Kidney (tissue), 14 donors: ENCODE results near the gene THAP11. TPM values are rescaled to one million over a fixed set of nuclear protein-coding genes. Genes with fewer than 3 reads are reported as not detected.
A peak's percentile ranks its signal among the peaks of the same experiment; 100 is the strongest.

Experiments used
- DNase-seq, 5 donors: peaks; one replicate each; pipeline ENCODE4 v3.0.0-alpha.2; 2013 to 2020
- FAIRE-seq: peaks from 2 replicates; lab custom pipeline; 2012; peaks lifted over from hg19 to GRCh38; lab: Jason Lieb, UNC
- H3K27ac ChIP-seq, 2 donors: one replicate each; pipeline ENCODE4 v1.7.0; 2013; ENCODE audit warnings: low read depth in 2 of 2, low read length in 2 of 2, inconsistent platforms in 1 of 2
- H3K27me3 ChIP-seq: one replicate; pipeline ENCODE4 v1.7.1; 2013; ENCODE audit warnings: low read length, inconsistent platforms; ENCODE audit not compliant: control insufficient read depth, insufficient read depth
- H3K36me3 ChIP-seq, 3 donors: one replicate each; pipeline versions ENCODE4 v1.7.0 to v1.7.1; 2013; ENCODE audit warnings: low read length in 3 of 3, control low read depth in 1 of 3, inconsistent platforms in 1 of 3; ENCODE audit not compliant: insufficient read depth in 3 of 3, control insufficient read depth in 2 of 3
- H3K4me1 ChIP-seq, 3 donors: one replicate each; pipeline versions ENCODE4 v1.7.0 to v1.7.1; 2013; ENCODE audit warnings: low read length in 3 of 3, inconsistent platforms in 1 of 3, low read depth in 1 of 3; ENCODE audit not compliant: control insufficient read depth in 2 of 3, insufficient read depth in 2 of 3
- H3K4me3 ChIP-seq, 3 donors: one replicate each; pipeline versions ENCODE4 v1.7.0 to v1.8.1; 2013; ENCODE audit warnings: low read length in 3 of 3, control low read depth in 1 of 3, inconsistent platforms in 1 of 3
- H3K9ac ChIP-seq, 3 donors: one replicate each; pipeline versions ENCODE4 v1.7.0 to v1.7.1; 2013; ENCODE audit warnings: low read length in 3 of 3, control low read depth in 1 of 3, inconsistent platforms in 1 of 3
- H3K9me3 ChIP-seq, 3 donors: one replicate each; pipeline versions ENCODE4 v1.7.0 to v1.7.1; 2013; ENCODE audit warnings: low read length in 3 of 3, control low read depth in 1 of 3, inconsistent platforms in 1 of 3; ENCODE audit not compliant: control insufficient read depth in 2 of 3, insufficient read depth in 1 of 3
- intact Hi-C: fragments of 100-400 bp; cut with DNase I; formaldehyde crosslinking; loops from one replicate; pipeline ENCODE4 v1.11.1; 2022
- polyA plus RNA-seq: library from polyadenylated mRNA; stranded (reverse); fragments of 350-450 nt; fragmentation: Illumina TruSeq; extraction: RNeasy Lipid Tissue Mini Kit (QIAGEN cat#74804); gene quantifications from one replicate; pipeline ENCODE4 v1.2.3, GENCODE V29; 2014; ENCODE audit warnings: low read depth, low replicate concordance; ENCODE audit not compliant: insufficient read depth
- total RNA-seq: library from RNA; stranded (reverse); fragmentation: NEBNext Ultra II Directional; extraction: Animal tissue kit (Norgen Biotek cat#: 25700); gene quantifications from one replicate; pipeline ENCODE4 v1.2.1, GENCODE V29; 2021
- TF ChIP-seq, protein P1 (sequence below): IDR thresholded peaks from 3 replicates; pipeline ENCODE4 v1.5.1; 2012; ENCODE audit warnings: mild to moderate bottlenecking, moderate library complexity, borderline replicate concordance; ENCODE audit not compliant: insufficient read depth; ENCODE audit errors: extremely low read depth
- donor health status: control.
- donor health status: control.
- donor health status: control.
- donor health status: control.
- donor health status: control.
- donor health status: DM: yes; HTN: yes; CAD: no.
- donor health status: Normal renal cell carcinoma (clear cell type).

Gene THAP11
- total and polyA plus RNA-seq, 2 donors from 2014 or later = 21.4 to 27.0 TPM

DNA sequence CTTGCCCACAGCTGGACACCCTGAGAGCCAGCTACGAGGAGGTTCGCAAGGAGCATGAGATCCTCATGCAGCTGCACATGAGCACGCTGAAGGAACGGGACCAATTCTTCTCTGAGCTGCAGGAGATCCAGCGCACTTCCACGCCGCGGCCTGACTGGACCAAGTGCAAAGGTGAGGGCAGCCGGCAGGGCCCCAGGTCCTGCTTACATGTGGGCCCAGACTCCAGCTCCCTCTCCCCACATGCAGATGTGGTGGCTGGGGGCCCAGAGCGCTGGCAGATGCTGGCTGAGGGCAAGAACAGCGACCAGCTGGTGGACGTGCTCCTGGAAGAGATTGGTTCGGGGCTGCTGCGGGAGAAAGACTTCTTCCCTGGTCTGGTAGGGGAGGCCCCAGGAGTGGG, 16.2 kb upstream of the THAP11 start:
- Histone ChIP-seq H3K4me1 (no peaks in the 10 kb centered on the region), H3K27me3 (no peaks in the 10 kb centered on the region), H3K27ac (no peak overlapping the region), H3K4me3 (no peak overlapping the region), H3K9ac (no peak overlapping the region), H3K36me3 (peaks cover 0 to 13% (median 7%) of the 10 kb centered on the region in 3 donors), H3K9me3 (no peaks in the 10 kb centered on the region)
- FAIRE-seq (no peak), DNase-seq (no peak)
- TF ChIP-seq, protein P1, sequence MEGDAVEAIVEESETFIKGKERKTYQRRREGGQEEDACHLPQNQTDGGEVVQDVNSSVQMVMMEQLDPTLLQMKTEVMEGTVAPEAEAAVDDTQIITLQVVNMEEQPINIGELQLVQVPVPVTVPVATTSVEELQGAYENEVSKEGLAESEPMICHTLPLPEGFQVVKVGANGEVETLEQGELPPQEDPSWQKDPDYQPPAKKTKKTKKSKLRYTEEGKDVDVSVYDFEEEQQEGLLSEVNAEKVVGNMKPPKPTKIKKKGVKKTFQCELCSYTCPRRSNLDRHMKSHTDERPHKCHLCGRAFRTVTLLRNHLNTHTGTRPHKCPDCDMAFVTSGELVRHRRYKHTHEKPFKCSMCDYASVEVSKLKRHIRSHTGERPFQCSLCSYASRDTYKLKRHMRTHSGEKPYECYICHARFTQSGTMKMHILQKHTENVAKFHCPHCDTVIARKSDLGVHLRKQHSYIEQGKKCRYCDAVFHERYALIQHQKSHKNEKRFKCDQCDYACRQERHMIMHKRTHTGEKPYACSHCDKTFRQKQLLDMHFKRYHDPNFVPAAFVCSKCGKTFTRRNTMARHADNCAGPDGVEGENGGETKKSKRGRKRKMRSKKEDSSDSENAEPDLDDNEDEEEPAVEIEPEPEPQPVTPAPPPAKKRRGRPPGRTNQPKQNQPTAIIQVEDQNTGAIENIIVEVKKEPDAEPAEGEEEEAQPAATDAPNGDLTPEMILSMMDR = no peak
- intact Hi-C loops = no loop called here

DNA sequence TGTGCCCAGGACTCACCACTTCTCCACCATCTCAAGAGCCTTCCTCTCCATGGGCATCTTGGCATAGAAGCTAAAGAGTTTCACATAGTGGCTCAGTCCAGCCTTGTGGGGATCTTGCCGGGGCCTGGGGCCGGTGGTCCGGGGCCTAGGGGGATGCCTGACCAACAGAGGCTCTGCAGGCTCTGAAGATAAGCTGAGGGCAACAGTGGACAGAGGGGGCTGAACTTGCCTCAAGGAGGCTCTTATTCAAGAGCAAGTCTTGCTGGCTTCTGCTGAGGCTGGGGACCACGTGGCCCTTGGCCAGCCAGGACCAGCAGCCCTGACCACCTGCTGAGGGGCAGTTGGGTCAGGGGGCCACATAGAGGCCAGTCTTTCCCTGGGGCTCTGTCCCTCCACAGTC, 13.5 kb upstream of the THAP11 start:
- Histone ChIP-seq H3K27ac (no peak overlapping the region), H3K9ac (no peak overlapping the region), H3K4me3 (no peak overlapping the region), H3K36me3 (peaks cover 0 to 22% (median 10%) of the 10 kb centered on the region in 3 donors), H3K27me3 (no peaks in the 10 kb centered on the region), H3K9me3 (no peaks in the 10 kb centered on the region), H3K4me1 (peaks cover 0 to 8% (median 3%) of the 10 kb centered on the region in 3 donors)
- TF ChIP-seq, protein P1 = no peak
- intact Hi-C loops = no loop called here
- DNase-seq (no peak), FAIRE-seq (no peak)

DNA sequence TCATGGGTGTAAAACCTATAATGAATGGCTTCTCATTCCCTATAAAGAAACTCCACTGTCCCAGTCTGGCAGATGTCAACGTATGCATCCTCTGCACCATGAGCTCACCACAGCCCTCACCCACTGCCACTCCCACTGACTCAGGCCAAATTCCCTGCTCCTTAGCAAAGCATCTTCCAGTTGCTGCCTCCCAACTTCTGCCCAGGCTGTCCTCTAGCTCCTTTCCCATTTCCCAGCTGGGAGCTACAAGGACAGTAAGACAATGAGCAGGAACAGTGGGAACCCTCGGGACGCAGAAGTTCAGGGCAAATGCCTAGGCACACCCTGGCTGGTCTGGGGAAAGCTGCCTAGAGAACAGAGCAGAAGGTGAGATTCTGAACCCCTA, 9.1 kb upstream of the THAP11 start:
- TF ChIP-seq, protein P1 = no peak
- Histone ChIP-seq H3K36me3 (peaks cover 0 to 20% (median 10%) of the 10 kb centered on the region in 3 donors), H3K4me1 (peaks cover 0 to 12% (median 3%) of the 10 kb centered on the region in 3 donors), H3K9me3 (no peaks in the 10 kb centered on the region), H3K9ac (peak overlapping the region; percentile 38 to 81 (median 38)), H3K27ac (no peak overlapping the region), H3K27me3 (no peaks in the 10 kb centered on the region), H3K4me3 (peak overlapping the region; percentile 31 to 87 (median 57))
- intact Hi-C loops = no loop called here
- no peak for DNase-seq
- no peak for FAIRE-seq
